Left ventricle myocardium inferior (tissue), 1 donor: ENCODE measurements around the gene KLF7. TPM values are rescaled to one million over a fixed set of nuclear protein-coding genes. Genes with fewer than 3 reads are reported as not detected.

Experiments used
- DNase-seq: peaks from one replicate; pipeline ENCODE4 v3.0.0-alpha.2; 2020
- H3K27ac ChIP-seq: fragments of 200-600 bp; replicated peaks from 2 replicates; pipeline ENCODE4 v1.8.0; 2021
- H3K27me3 ChIP-seq: fragments of 200-600 bp; 2 replicates; pipeline ENCODE4 v1.8.0; 2021; ENCODE audit warnings: low read depth
- H3K36me3 ChIP-seq: fragments of 200-600 bp; 2 replicates; pipeline ENCODE4 v1.8.0; 2021
- H3K4me1 ChIP-seq: fragments of 200-600 bp; 2 replicates; pipeline ENCODE4 v1.8.0; 2021
- H3K4me3 ChIP-seq: fragments of 200-600 bp; 2 replicates; pipeline ENCODE4 v1.8.0; 2021; ENCODE audit warnings: mild to moderate bottlenecking, moderate library complexity
- H3K9me3 ChIP-seq: fragments of 200-600 bp; replicated peaks from 2 replicates; pipeline ENCODE4 v1.8.0; 2021
- intact Hi-C: fragments of 100-400 bp; cut with micrococcal nuclease; formaldehyde crosslinking; loops from one replicate; pipeline ENCODE4 v1.11.0; 2022
- total RNA-seq: library from RNA; stranded (reverse); fragmentation: NEBNext Ultra II Directional; extraction: Animal tissue kit (Norgen Biotek cat#: 25700); gene quantifications from one replicate; pipeline ENCODE4 v1.2.1, GENCODE V29; 2021
- TF ChIP-seq, protein P1 (sequence below): fragments of 200-600 bp; IDR thresholded peaks from 2 replicates; pipeline ENCODE4 v1.8.0; 2021; ENCODE audit warnings: antibody characterized with exemption, mild to moderate bottlenecking, borderline replicate concordance
- donor health status: DM: no; HTN: yes; CAD: no; lungs with severe emphysema.

KLF7 gene
- total RNA-seq, 1 donor from 2014 or later, result 24.2 TPM

DNA sequence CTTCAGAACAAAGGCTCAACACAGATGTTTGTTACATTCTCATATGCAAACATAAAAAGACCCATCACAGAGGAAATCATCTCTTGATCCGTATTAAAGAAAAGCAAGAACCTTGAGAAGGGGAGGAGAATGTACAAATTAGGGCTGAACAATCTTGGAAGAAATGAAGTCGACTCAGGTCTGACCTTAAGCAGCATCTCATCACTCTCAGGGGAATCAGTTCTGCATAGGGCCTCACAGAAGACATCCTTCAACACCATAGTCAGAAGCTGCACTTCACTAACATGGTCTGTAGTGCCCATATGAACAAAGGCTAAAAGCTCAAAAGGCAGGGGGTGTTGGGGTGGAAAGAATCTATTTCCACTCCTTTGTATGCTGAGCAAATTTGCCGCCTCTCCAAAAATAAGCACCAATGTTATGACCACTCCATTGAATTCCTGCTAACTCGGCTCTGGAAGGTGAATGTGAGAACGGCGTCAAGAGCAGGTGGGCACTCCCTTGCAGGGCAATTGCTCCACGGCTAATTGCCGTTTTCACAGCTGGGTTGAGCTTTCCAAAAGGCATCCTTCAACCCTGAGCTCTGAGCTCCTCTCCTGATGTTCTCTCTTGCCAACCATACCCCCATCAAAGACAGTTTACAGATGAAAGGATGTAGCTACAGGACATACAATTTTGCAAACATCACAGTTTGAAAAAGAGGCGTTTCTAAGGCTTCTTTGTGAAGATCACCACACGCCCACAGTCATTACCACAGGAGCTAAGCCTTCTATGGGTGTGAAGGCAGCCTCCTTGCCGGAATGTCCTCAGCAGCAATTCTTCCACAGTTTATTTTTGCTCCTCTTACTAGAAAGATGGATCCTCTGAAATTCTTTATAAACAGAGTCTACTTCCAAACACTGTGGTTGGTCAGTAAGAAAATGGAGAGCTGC is 10.0 kb downstream of the KLF7 start:
- Histone ChIP-seq H3K9me3 (no peaks in the 10 kb centered on the region), H3K27me3 (no peaks in the 10 kb centered on the region), H3K4me3 (no peak overlapping the region), H3K36me3 (no peaks in the 10 kb centered on the region), H3K4me1 (peaks cover 100% of the 10 kb centered on the region), H3K27ac (peak overlapping the region; percentile 100)
- TF ChIP-seq, protein P1, sequence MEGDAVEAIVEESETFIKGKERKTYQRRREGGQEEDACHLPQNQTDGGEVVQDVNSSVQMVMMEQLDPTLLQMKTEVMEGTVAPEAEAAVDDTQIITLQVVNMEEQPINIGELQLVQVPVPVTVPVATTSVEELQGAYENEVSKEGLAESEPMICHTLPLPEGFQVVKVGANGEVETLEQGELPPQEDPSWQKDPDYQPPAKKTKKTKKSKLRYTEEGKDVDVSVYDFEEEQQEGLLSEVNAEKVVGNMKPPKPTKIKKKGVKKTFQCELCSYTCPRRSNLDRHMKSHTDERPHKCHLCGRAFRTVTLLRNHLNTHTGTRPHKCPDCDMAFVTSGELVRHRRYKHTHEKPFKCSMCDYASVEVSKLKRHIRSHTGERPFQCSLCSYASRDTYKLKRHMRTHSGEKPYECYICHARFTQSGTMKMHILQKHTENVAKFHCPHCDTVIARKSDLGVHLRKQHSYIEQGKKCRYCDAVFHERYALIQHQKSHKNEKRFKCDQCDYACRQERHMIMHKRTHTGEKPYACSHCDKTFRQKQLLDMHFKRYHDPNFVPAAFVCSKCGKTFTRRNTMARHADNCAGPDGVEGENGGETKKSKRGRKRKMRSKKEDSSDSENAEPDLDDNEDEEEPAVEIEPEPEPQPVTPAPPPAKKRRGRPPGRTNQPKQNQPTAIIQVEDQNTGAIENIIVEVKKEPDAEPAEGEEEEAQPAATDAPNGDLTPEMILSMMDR, result no peak
- intact Hi-C loops, result loop anchor here (10.0 kb wide), 1 partner anchor 71 kb away; no protein-coding TSS in a partner anchor
- no peak for DNase-seq

DNA sequence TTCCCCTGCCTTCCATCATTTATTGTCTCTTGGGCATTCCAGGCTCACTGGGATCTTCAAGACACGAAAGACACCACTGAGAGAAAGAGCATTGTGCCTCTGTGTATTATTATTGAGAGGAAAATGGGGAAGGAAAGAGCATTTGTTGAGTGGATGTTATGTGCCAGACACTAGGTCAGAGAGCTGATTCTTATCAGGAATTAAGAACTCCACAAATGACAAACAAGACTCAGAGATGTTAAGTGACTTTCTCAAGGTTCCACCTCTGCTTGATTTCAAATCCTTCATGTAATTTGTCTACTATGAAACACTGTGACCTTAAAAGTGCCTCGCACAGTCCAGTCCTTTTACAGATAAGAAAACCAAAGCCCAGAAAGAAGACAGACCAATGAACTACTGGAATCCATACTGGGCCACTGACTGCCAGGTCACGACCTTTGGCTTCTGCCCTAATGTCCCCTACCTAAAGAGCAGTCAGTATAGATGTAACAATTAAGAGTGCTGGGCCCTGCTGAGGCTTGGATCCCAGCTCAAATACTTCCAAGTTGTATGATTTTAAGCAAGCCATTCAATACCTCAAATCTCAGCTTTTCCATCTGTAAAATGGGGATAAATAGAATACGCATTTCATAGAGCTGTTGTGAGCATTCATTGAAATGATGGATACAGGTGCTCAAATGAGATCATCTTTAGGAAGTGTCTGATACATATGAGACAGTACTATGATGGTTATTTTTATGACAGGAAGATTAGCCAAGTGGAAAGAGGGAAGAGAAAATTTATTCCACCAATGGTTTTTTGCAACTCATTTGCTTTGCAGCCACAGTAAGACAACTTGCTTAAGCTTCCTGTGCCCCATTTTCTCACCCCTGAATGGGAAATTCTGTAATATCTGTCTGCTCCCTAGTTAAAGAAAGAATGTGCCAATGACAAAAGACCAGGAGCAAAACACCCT is 10.9 kb downstream of the KLF7 start:
- H3K36me3 ChIP-seq, result no peaks in the 10 kb centered on the region
- peak overlapping the region; percentile 100 for H3K27ac ChIP-seq
- no peaks in the 10 kb centered on the region for H3K9me3 ChIP-seq
- DNase-seq, result no peak
- H3K27me3 ChIP-seq, result no peaks in the 10 kb centered on the region
- H3K4me1 ChIP-seq, result peaks cover 100% of the 10 kb centered on the region
- H3K4me3 ChIP-seq, result no peak overlapping the region
- intact Hi-C loops, result loop anchor here (10.0 kb wide), 1 partner anchor 70 kb away; no protein-coding TSS in a partner anchor
- TF ChIP-seq, protein P1, result no peak

GRCh38 chr2:207153266-207153975 is 12.3 kb downstream of the KLF7 start:
- peak overlapping the region; percentile 100 for H3K27ac ChIP-seq

DNA sequence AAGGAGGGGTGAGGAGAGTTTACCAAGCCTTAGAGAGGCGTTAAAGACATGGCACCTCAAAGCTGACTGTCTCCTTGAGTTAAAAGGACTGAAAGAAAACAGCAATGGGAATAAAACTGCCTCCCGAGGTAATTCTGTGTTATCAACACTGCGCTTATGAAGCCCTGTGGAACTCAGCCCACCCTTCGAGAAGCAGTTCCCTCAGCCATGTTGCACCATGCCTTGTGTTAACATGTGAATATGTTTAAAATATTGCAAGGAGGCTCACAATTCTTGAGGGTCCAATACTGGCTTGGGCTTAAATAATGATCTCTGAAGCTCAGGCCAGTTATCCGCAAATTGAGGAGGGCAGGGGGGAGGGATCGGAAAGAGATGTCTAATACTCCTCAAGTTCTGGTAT is 14.7 kb downstream of the KLF7 start:
- Histone ChIP-seq H3K27ac (peak overlapping the region; percentile 100), H3K4me3 (peak overlapping the region; percentile 10), H3K36me3 (peaks cover 11% of the 10 kb centered on the region), H3K9me3 (no peaks in the 10 kb centered on the region), H3K27me3 (no peaks in the 10 kb centered on the region), H3K4me1 (peaks cover 100% of the 10 kb centered on the region)
- no peak for DNase-seq
- TF ChIP-seq, protein P1, result no peak
- intact Hi-C loops, result loop anchor here (10.0 kb wide), 1 partner anchor 66 kb away; no protein-coding TSS in a partner anchor

More at GRCh38 chr2:207153266-207153975, 12.3 kb downstream of the KLF7 start:
- H3K4me1 ChIP-seq, result peaks cover 100% of the 10 kb centered on the region
- H3K9me3 ChIP-seq, result no peaks in the 10 kb centered on the region
- H3K36me3 ChIP-seq, result no peaks in the 10 kb centered on the region
- no peak overlapping the region for H3K4me3 ChIP-seq
- DNase-seq, result no peak
- no peaks in the 10 kb centered on the region for H3K27me3 ChIP-seq
- intact Hi-C loops, result loop anchor here (10.0 kb wide), 1 partner anchor 69 kb away; no protein-coding TSS in a partner anchor
- TF ChIP-seq, protein P1, result no peak
